Right hindlimb (tissue), 1 donor: ENCODE measurements around the gene C1QTNF1.

Experiments
- DNase-seq: peaks from one replicate; pipeline ENCODE4 v3.0.0-alpha.2; 2018

The C1QTNF1 gene

GRCh38 chr17:79082311-79083190 is 58.6 kb downstream of the C1QTNF1 start:
- no peak for DNase-seq

- DNase-seq, result no peak
Observed at GRCh38 chr17:79083191-79083971, 59.4 kb downstream of the C1QTNF1 start.

GRCh38 chr17:79084291-79085153 is 60.6 kb downstream of the C1QTNF1 start:
- no peak for DNase-seq

- no peak for DNase-seq
Observed at GRCh38 chr17:79085154-79085920, 61.4 kb downstream of the C1QTNF1 start.

GRCh38 chr17:79085921-79086551 is 62.1 kb downstream of the C1QTNF1 start:
- no peak for DNase-seq

- no peak for DNase-seq
Observed at GRCh38 chr17:79086609-79087427, 62.8 kb downstream of the C1QTNF1 start.

- peak; percentile 75 for DNase-seq
Observed at GRCh38 chr17:79087428-79088143, 63.6 kb downstream of the C1QTNF1 start.

- no peak for DNase-seq
Observed at GRCh38 chr17:79088247-79088996, 64.5 kb downstream of the C1QTNF1 start.

GRCh38 chr17:79088997-79089328 is 65.0 kb downstream of the C1QTNF1 start:
- no peak for DNase-seq

- no peak for DNase-seq
Observed at GRCh38 chr17:79089720-79090442, 65.9 kb downstream of the C1QTNF1 start.

GRCh38 chr17:79090443-79091225 is 66.7 kb downstream of the C1QTNF1 start:
- no peak for DNase-seq

GRCh38 chr17:79091226-79091670 is 67.3 kb downstream of the C1QTNF1 start:
- DNase-seq, result no peak

GRCh38 chr17:79092567-79092966 is 68.6 kb downstream of the C1QTNF1 start:
- no peak for DNase-seq

- DNase-seq, result no peak
Observed at GRCh38 chr17:79093270-79093669, 69.3 kb downstream of the C1QTNF1 start.

- DNase-seq, result no peak
Observed at GRCh38 chr17:79094261-79094660, 70.3 kb downstream of the C1QTNF1 start.

GRCh38 chr17:79095345-79096055 is 71.5 kb downstream of the C1QTNF1 start:
- no peak for DNase-seq

GRCh38 chr17:79096477-79096876 is 72.5 kb downstream of the C1QTNF1 start:
- DNase-seq, result no peak
